GM23338 (cell line): ENCODE measurements around the gene CAV2. TPM values are rescaled to one million over a fixed set of nuclear protein-coding genes. Genes with fewer than 3 reads are reported as not detected.
A peak's percentile ranks its signal among the peaks of the same experiment; 100 is the strongest.

Experiments
- ATAC-seq: fragments of 200-7000 bp; cut with Tn5 transposase; 3 replicates; pipeline ENCODE4 v1.9.1; 2020
- DNase-seq: peaks from one replicate; pipeline ENCODE4 v3.0.0-alpha.2; 2015; ENCODE audit warnings: low spot score
- H2AFZ ChIP-seq: fragments of 200-600 bp; sonication (generic); 2 replicates; pipeline ENCODE4 v1.8.0; 2016; ENCODE audit warnings: antibody characterized with exemption, mild to moderate bottlenecking, moderate library complexity
- H3F3A ChIP-seq: fragments of 200-600 bp; sonication (generic); replicated peaks from 2 replicates; pipeline ENCODE4 v1.8.0; 2017; ENCODE audit warnings: antibody characterized with exemption, mixed run types, low read depth
- H3K27ac ChIP-seq: fragments of 200-600 bp; sonication (generic); 2 replicates; pipeline ENCODE4 v1.6.1; 2016; ENCODE audit warnings: low read depth
- H3K27me3 ChIP-seq: fragments of 200-600 bp; sonication (generic); 2 replicates; pipeline ENCODE4 v1.8.0; 2016; ENCODE audit warnings: mild to moderate bottlenecking, mixed run types, moderate library complexity; ENCODE audit not compliant: insufficient read depth
- H3K36me3 ChIP-seq: fragments of 200-600 bp; sonication (generic); 2 replicates; pipeline ENCODE4 v1.8.0; 2016; ENCODE audit warnings: mild to moderate bottlenecking; ENCODE audit not compliant: insufficient read depth
- H3K4me1 ChIP-seq: fragments of 200-600 bp; sonication (generic); 2 replicates; pipeline ENCODE4 v1.8.0; 2016; ENCODE audit warnings: mild to moderate bottlenecking, moderate library complexity; ENCODE audit not compliant: insufficient read depth
- H3K4me2 ChIP-seq: fragments of 200-600 bp; sonication (generic); 2 replicates; pipeline ENCODE4 v1.7.1; 2017; ENCODE audit warnings: mixed run types
- H3K4me3 ChIP-seq: fragments of 200-600 bp; sonication (generic); 2 replicates; pipeline ENCODE4 v1.6.1; 2016; ENCODE audit warnings: mixed run types
- H3K79me2 ChIP-seq: fragments of 200-600 bp; sonication (generic); replicated peaks from 2 replicates; pipeline ENCODE4 v1.8.0; 2017; ENCODE audit warnings: mild to moderate bottlenecking; ENCODE audit not compliant: insufficient read depth
- H3K9me2 ChIP-seq: fragments of 200-600 bp; sonication (generic); 2 replicates; pipeline ENCODE4 v1.8.0; 2017; ENCODE audit not compliant: insufficient read depth
- H4K20me1 ChIP-seq: fragments of 200-600 bp; sonication (generic); replicated peaks from 2 replicates; pipeline ENCODE4 v1.8.0; 2017; ENCODE audit warnings: mild to moderate bottlenecking; ENCODE audit not compliant: insufficient read depth
- H3K27ac Mint-ChIP-seq: 2 replicates; pipeline ENCODE4 v1.8.0; 2020; ENCODE audit warnings: inconsistent platforms, mild to moderate bottlenecking, moderate library complexity, mixed read lengths
- H3K27me3 Mint-ChIP-seq: 3 replicates; pipeline ENCODE4 v1.8.0; 2022; ENCODE audit warnings: low read depth, mild to moderate bottlenecking, moderate library complexity, mixed read lengths, inconsistent platforms; ENCODE audit not compliant: insufficient read depth, poor library complexity
- H3K36me3 Mint-ChIP-seq: 3 replicates; pipeline ENCODE4 v1.8.0; 2021; ENCODE audit warnings: low read depth, mild to moderate bottlenecking, inconsistent platforms, moderate library complexity, mixed read lengths
- H3K4me1 Mint-ChIP-seq: 3 replicates; pipeline ENCODE4 v1.8.0; 2020; ENCODE audit warnings: mild to moderate bottlenecking, inconsistent platforms, mixed read lengths
- H3K4me3 Mint-ChIP-seq: 3 replicates; pipeline ENCODE4 v1.8.0; 2021; ENCODE audit warnings: moderate library complexity, mild to moderate bottlenecking, inconsistent platforms, mixed read lengths
- H3K9me3 Mint-ChIP-seq: 3 replicates; pipeline ENCODE4 v1.8.0; 2020; ENCODE audit warnings: moderate library complexity, mild to moderate bottlenecking, inconsistent platforms, mixed read lengths
- CREB1 ChIP-seq: fragments of 250-450 bp; sonication (Bioruptor Pico); IDR thresholded peaks from 2 replicates; pipeline ENCODE4 v1.5.0; 2020; ENCODE audit warnings: low read depth, mild to moderate bottlenecking, moderate library complexity
- CTCF ChIP-seq, 2 experiments: fragments of 200-600 bp in 1 of 2; sonication (generic) in 1 of 2; conservative IDR thresholded peaks; 2 replicates each; pipeline versions ENCODE4 v1.5.1 to v1.6.1; 2016 to 2017; ENCODE audit warnings: antibody characterized with exemption in 2 of 2, low read depth in 2 of 2, mild to moderate bottlenecking in 2 of 2, moderate library complexity in 1 of 2
- ETS1 ChIP-seq: IDR thresholded peaks from 2 replicates; pipeline ENCODE4 v1.6.1; 2016; ENCODE audit warnings: antibody characterized with exemption
- EZH2 ChIP-seq: fragments of 200-600 bp; sonication (generic); IDR thresholded peaks from one replicate; pipeline ENCODE4 v1.8.0; 2017; ENCODE audit warnings: antibody characterized with exemption, mild to moderate bottlenecking, low read depth; ENCODE audit not compliant: unreplicated experiment
- EZH2phosphoT487 ChIP-seq: fragments of 200-600 bp; sonication (generic); IDR thresholded peaks from one replicate; pipeline ENCODE4 v1.8.1; 2018; ENCODE audit warnings: antibody characterized with exemption; ENCODE audit not compliant: unreplicated experiment
- JUNB ChIP-seq: IDR thresholded peaks from one replicate; pipeline ENCODE4 v1.6.1; 2016; ENCODE audit warnings: antibody characterized with exemption; ENCODE audit not compliant: unreplicated experiment
- NANOG ChIP-seq: IDR thresholded peaks from 2 replicates; pipeline ENCODE4 v1.6.1; 2016; ENCODE audit warnings: antibody characterized with exemption, borderline replicate concordance
- POLR2AphosphoS5 ChIP-seq: IDR thresholded peaks from 2 replicates; pipeline ENCODE4 v1.6.1; 2016; ENCODE audit warnings: antibody characterized with exemption, low read depth
- STAT1 ChIP-seq: IDR thresholded peaks from one replicate; pipeline ENCODE4 v1.6.1; 2016; ENCODE audit warnings: antibody characterized with exemption; ENCODE audit not compliant: unreplicated experiment
- ZNF114 ChIP-seq: fragments of 250-450 bp; sonication (Bioruptor Pico); IDR thresholded peaks from 2 replicates; pipeline ENCODE4 v1.5.0; 2020; ENCODE audit warnings: mild to moderate bottlenecking, moderate library complexity
- ZNF331 ChIP-seq: fragments of 250-450 bp; sonication (Bioruptor Pico); IDR thresholded peaks from 2 replicates; pipeline ENCODE4 v1.5.0; 2020; ENCODE audit warnings: low read depth, mild to moderate bottlenecking, moderate library complexity
- polyA plus RNA-seq: library from polyadenylated mRNA; unstranded; fragments of >200 nt; fragmentation: Nextera tagmentation; extraction: Ambion mirVana; gene quantifications from 2 replicates; pipeline ENCODE4 v1.2.1, GENCODE V29; 2016
- total RNA-seq: library from RNA; depleted of rRNA; stranded (reverse); fragments of >200 nt; shearing (Covaris generic); gene quantifications from 2 replicates; pipeline ENCODE4 v1.2.3, GENCODE V29; 2014
- TF ChIP-seq, protein P1 (sequence below): fragments of 250-450 bp; sonication (Bioruptor Pico); IDR thresholded peaks from 2 replicates; pipeline ENCODE4 v1.5.0; 2020; ENCODE audit warnings: mild to moderate bottlenecking, moderate library complexity

The CAV2 gene
- total and polyA plus RNA-seq, 2 experiments from 2014 or later = 4.2 to 6.6 TPM

GRCh38 chr7:116491887-116492653 lies 7.5 kb upstream of the CAV2 start:
- H3K9me3 Mint-ChIP-seq = no peaks in the 10 kb centered on the region
- no peaks in the 10 kb centered on the region for H3K9me2 ChIP-seq

DNA sequence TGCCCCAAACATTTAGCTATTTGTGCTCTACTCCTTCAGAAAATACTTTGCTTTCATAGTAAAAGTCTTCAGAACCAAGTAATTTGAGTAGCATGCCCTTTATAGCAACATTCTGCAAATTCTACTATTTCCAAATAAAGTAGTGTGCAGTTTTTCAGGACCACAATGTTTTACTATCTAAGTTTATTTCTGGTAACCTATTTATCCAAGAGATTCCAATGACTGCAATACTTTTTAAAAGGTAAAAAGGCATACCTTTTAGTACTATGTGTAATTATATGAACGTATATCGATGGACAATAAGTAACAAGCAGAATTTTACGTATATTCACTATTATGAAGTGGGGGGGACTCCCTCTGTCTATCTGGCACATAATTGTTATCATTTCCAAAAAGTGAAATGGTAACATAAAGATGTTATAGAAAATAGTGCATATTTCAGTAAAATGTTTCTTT lies 6.9 kb upstream of the CAV2 start:
- no peaks in the 10 kb centered on the region for H3K36me3 Mint-ChIP-seq
- no peaks in the 10 kb centered on the region for H3K9me3 Mint-ChIP-seq
- Histone ChIP-seq H3K79me2 (no peaks in the 10 kb centered on the region), H3K4me1 (peaks cover 2% of the 10 kb centered on the region; the same call in 1 of the 2 replicates), H3K36me3 (no peaks in the 10 kb centered on the region), H3K27me3 (no peaks in the 10 kb centered on the region), H3K9me2 (no peaks in the 10 kb centered on the region), H3K4me2 (no peak overlapping the region), H3F3A (no peaks in the 10 kb centered on the region), H3K4me3 (no peak overlapping the region), H2AFZ (no peak overlapping the region), H3K27ac (no peak overlapping the region), H4K20me1 (no peaks in the 10 kb centered on the region)
- H3K4me3 Mint-ChIP-seq = no peak overlapping the region
- ATAC-seq = no peak
- TF ChIP-seq JUNB = no peak
- TF ChIP-seq ETS1 = no peak
- TF ChIP-seq EZH2phosphoT487 = no peak
- TF ChIP-seq, protein P1, sequence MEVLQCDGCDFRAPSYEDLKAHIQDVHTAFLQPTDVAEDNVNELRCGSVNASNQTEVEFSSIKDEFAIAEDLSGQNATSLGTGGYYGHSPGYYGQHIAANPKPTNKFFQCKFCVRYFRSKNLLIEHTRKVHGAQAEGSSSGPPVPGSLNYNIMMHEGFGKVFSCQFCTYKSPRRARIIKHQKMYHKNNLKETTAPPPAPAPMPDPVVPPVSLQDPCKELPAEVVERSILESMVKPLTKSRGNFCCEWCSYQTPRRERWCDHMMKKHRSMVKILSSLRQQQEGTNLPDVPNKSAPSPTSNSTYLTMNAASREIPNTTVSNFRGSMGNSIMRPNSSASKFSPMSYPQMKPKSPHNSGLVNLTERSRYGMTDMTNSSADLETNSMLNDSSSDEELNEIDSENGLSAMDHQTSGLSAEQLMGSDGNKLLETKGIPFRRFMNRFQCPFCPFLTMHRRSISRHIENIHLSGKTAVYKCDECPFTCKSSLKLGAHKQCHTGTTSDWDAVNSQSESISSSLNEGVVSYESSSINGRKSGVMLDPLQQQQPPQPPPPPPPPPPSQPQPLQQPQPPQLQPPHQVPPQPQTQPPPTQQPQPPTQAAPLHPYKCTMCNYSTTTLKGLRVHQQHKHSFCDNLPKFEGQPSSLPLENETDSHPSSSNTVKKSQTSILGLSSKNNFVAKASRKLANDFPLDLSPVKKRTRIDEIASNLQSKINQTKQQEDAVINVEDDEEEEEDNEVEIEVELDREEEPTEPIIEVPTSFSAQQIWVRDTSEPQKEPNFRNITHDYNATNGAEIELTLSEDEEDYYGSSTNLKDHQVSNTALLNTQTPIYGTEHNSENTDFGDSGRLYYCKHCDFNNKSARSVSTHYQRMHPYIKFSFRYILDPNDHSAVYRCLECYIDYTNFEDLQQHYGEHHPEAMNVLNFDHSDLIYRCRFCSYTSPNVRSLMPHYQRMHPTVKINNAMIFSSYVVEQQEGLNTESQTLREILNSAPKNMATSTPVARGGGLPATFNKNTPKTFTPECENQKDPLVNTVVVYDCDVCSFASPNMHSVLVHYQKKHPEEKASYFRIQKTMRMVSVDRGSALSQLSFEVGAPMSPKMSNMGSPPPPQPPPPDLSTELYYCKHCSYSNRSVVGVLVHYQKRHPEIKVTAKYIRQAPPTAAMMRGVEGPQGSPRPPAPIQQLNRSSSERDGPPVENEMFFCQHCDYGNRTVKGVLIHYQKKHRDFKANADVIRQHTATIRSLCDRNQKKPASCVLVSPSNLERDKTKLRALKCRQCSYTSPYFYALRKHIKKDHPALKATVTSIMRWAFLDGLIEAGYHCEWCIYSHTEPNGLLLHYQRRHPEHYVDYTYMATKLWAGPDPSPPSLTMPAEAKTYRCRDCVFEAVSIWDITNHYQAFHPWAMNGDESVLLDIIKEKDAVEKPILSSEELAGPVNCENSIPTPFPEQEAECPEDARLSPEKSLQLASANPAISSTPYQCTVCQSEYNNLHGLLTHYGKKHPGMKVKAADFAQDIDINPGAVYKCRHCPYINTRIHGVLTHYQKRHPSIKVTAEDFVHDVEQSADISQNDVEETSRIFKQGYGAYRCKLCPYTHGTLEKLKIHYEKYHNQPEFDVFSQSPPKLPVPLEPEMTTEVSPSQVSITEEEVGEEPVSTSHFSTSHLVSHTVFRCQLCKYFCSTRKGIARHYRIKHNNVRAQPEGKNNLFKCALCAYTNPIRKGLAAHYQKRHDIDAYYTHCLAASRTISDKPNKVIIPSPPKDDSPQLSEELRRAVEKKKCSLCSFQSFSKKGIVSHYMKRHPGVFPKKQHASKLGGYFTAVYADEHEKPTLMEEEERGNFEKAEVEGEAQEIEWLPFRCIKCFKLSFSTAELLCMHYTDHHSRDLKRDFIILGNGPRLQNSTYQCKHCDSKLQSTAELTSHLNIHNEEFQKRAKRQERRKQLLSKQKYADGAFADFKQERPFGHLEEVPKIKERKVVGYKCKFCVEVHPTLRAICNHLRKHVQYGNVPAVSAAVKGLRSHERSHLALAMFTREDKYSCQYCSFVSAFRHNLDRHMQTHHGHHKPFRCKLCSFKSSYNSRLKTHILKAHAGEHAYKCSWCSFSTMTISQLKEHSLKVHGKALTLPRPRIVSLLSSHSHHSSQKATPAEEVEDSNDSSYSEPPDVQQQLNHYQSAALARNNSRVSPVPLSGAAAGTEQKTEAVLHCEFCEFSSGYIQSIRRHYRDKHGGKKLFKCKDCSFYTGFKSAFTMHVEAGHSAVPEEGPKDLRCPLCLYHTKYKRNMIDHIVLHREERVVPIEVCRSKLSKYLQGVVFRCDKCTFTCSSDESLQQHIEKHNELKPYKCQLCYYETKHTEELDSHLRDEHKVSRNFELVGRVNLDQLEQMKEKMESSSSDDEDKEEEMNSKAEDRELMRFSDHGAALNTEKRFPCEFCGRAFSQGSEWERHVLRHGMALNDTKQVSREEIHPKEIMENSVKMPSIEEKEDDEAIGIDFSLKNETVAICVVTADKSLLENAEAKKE = no peak
- TF ChIP-seq EZH2 = no peak
- no peak for TF ChIP-seq STAT1
- TF ChIP-seq CREB1 (CRISPR knock-in tag) = no peak
- no peak for TF ChIP-seq CTCF (conservative IDR thresholded peaks at IDR 0.05; ENCODE audit: low read depth in 2 of 2)
- TF ChIP-seq ZNF114 (CRISPR knock-in tag) = no peak
- no peak for TF ChIP-seq ZNF331 (CRISPR knock-in tag)
- TF ChIP-seq POLR2AphosphoS5 = no peak
- H3K4me1 Mint-ChIP-seq = no peaks in the 10 kb centered on the region
- DNase-seq = no peak
- H3K27me3 Mint-ChIP-seq = peaks cover 1% of the 10 kb centered on the region
- no peak overlapping the region for H3K27ac Mint-ChIP-seq

More at GRCh38 chr7:116491887-116492653, 7.5 kb upstream of the CAV2 start:
- ATAC-seq = no peak
- no peak overlapping the region for H2AFZ ChIP-seq
- H4K20me1 ChIP-seq = no peaks in the 10 kb centered on the region
- peaks cover 5% of the 10 kb centered on the region; the same call in 1 of the 2 replicates for H3K4me1 ChIP-seq
- Mint-ChIP-seq H3K27ac (peak overlapping the region; percentile 57), H3K4me3 (no peak overlapping the region), H3K27me3 (peaks cover 1% of the 10 kb centered on the region), H3K36me3 (no peaks in the 10 kb centered on the region), H3K4me1 (no peaks in the 10 kb centered on the region)
- no peaks in the 10 kb centered on the region for H3K27me3 ChIP-seq
- H3K4me3 ChIP-seq = no peak overlapping the region
- no peak for DNase-seq
- H3K4me2 ChIP-seq = no peak overlapping the region
- H3F3A ChIP-seq = no peaks in the 10 kb centered on the region
- no peaks in the 10 kb centered on the region for H3K36me3 ChIP-seq
- no peak for TF ChIP-seq POLR2AphosphoS5
- no peak for TF ChIP-seq ZNF114 (CRISPR knock-in tag)
- TF ChIP-seq NANOG = no peak
- H3K27ac ChIP-seq = no peak overlapping the region
- no peaks in the 10 kb centered on the region for H3K79me2 ChIP-seq
